Trophoblast cell (in vitro differentiated cells and primary cell): Measurements from ENCODE around the gene ABCF2.
A peak's percentile ranks its signal among the peaks of the same experiment; 100 is the strongest.

Experiments
- DNase-seq, 2 donors: peaks; one replicate each; pipeline ENCODE4 v3.0.0-alpha.2; 2016
- H2AFZ ChIP-seq: 2 replicates; pipeline ENCODE4 v1.6.1; 2013; ENCODE audit warnings: low read length, moderate library complexity, mild to moderate bottlenecking; ENCODE audit not compliant: insufficient read depth, poor library complexity
- H2AK5ac ChIP-seq: 2 replicates; pipeline ENCODE4 v1.6.1; 2013; ENCODE audit warnings: mild to moderate bottlenecking, low read length
- H2BK120ac ChIP-seq: 2 replicates; pipeline ENCODE4 v1.6.1; 2013; ENCODE audit warnings: low read length, mild to moderate bottlenecking, moderate library complexity; ENCODE audit not compliant: insufficient read depth, poor library complexity
- H2BK12ac ChIP-seq: 2 replicates; pipeline ENCODE4 v1.6.1; 2013; ENCODE audit warnings: mild to moderate bottlenecking, low read length, moderate library complexity
- H2BK5ac ChIP-seq: 2 replicates; pipeline ENCODE4 v1.6.1; 2013; ENCODE audit warnings: low read length, low read depth, moderate library complexity, mild to moderate bottlenecking; ENCODE audit not compliant: poor library complexity
- H3K14ac ChIP-seq: 2 replicates; pipeline ENCODE4 v1.6.1; 2013; ENCODE audit warnings: mild to moderate bottlenecking, low read length
- H3K18ac ChIP-seq: 2 replicates; pipeline ENCODE4 v1.6.1; 2013; ENCODE audit warnings: mild to moderate bottlenecking, low read length
- H3K23ac ChIP-seq: 2 replicates; pipeline ENCODE4 v1.6.1; 2013; ENCODE audit warnings: low read length
- H3K27ac ChIP-seq: 2 replicates; pipeline ENCODE4 v1.5.1; 2013; ENCODE audit warnings: low read depth, mild to moderate bottlenecking, inconsistent platforms, low read length, moderate library complexity
- H3K27me3 ChIP-seq: 2 replicates; pipeline ENCODE4 v1.6.1; 2013; ENCODE audit warnings: inconsistent platforms, mild to moderate bottlenecking, low read length, moderate library complexity; ENCODE audit not compliant: insufficient read depth
- H3K36me3 ChIP-seq, 2 experiments: 1 replicate in 1 of 2; 2 replicates in 1 of 2; pipeline ENCODE4 v1.6.1; 2013; ENCODE audit warnings: low read length in 2 of 2, mild to moderate bottlenecking in 2 of 2, moderate library complexity in 1 of 2; ENCODE audit not compliant: insufficient read depth in 2 of 2, control insufficient read depth in 1 of 2
- H3K4ac ChIP-seq: 2 replicates; pipeline ENCODE4 v1.6.1; 2013; ENCODE audit warnings: low read depth, mild to moderate bottlenecking, low read length, moderate library complexity
- H3K4me1 ChIP-seq, 2 experiments: 1 replicate in 1 of 2; 2 replicates in 1 of 2; pipeline ENCODE4 v1.6.1; 2013; ENCODE audit warnings: low read length in 2 of 2, mild to moderate bottlenecking in 2 of 2, moderate library complexity in 1 of 2; ENCODE audit not compliant: insufficient read depth in 2 of 2, control insufficient read depth in 1 of 2
- H3K4me2 ChIP-seq: 2 replicates; pipeline ENCODE4 v1.6.1; 2013; ENCODE audit warnings: inconsistent platforms, mild to moderate bottlenecking, low read length, moderate library complexity
- H3K4me3 ChIP-seq: 2 replicates; pipeline ENCODE4 v1.5.1; 2013; ENCODE audit warnings: mild to moderate bottlenecking, low read depth, low read length, inconsistent platforms
- H3K79me1 ChIP-seq: one replicate; pipeline ENCODE4 v1.6.1; 2013; ENCODE audit warnings: low read length
- H3K79me2 ChIP-seq: 2 replicates; pipeline ENCODE4 v1.6.1; 2013; ENCODE audit warnings: low read length, mild to moderate bottlenecking; ENCODE audit not compliant: control insufficient read depth, insufficient read depth, poor library complexity
- H3K9ac ChIP-seq: 2 replicates; pipeline ENCODE4 v1.6.1; 2013; ENCODE audit warnings: mild to moderate bottlenecking, low read length
- H3K9me3 ChIP-seq: 2 replicates; pipeline ENCODE4 v1.6.1; 2013; ENCODE audit warnings: low read depth, mild to moderate bottlenecking, control low read depth, inconsistent platforms, low read length; ENCODE audit not compliant: insufficient read depth
- H4K12ac ChIP-seq: 2 replicates; pipeline ENCODE4 v1.6.1; 2013; ENCODE audit warnings: low read depth, mild to moderate bottlenecking, low read length, moderate library complexity
- H4K8ac ChIP-seq: 2 replicates; pipeline ENCODE4 v1.6.1; 2013; ENCODE audit warnings: low read depth, mild to moderate bottlenecking, low read length, moderate library complexity
- H4K91ac ChIP-seq: one replicate; pipeline ENCODE4 v1.6.1; 2013; ENCODE audit warnings: low read depth, mild to moderate bottlenecking, low read length, moderate library complexity
- WGBS: extraction: QIAGEN DNeasy Blood & Tissue Kit; methylation state at CpG from one replicate; pipeline ENCODE4 v1.1.7; 2013; ENCODE audit warnings: missing lambda C conversion rate; ENCODE audit not compliant: insufficient read length, insufficient coverage; ENCODE audit errors: extremely low coverage; 5-methylcytosine and 5-hydroxymethylcytosine counted together

Gene ABCF2

DNA sequence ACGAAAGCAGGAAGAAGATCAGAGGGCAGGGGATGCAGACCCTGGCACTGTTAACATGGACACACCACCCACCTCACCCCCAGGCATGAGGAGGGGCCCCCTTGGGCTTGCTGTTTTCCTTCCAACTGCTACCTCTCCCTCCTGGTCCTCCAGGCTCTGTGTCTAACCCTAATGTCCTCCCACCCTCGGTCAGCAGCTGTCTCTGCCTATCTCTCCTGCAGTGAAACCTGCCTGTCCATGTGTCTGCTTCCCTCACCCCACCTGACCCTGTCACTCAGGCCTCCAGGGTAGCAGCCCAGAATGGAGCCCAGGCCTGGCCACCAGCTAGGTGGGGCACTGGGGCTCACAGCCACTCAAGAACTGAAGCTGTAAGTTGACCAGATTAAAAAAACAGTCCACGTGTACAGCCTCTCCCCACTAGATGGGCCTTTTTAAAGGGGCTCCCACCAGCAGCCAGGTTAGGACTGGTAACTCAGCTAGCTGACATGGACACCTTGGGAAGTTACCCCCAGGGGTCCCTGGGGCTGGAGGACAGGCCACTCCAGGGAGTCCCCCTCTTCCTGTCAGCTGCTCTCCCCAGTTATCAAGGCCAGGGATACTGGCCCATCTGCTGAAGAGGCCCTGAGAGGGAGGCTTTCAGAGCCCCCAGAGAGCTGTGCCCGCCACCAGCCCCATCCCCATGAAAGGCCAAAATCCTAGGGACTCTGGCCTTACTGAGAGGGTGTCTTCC lies 20.0 kb upstream of the ABCF2 start:
- Histone ChIP-seq H3K18ac (no peak overlapping the region), H4K91ac (no peak overlapping the region), H3K36me3 (peaks cover 0 to 3% of the 10 kb centered on the region in 2 experiments), H2BK120ac (no peak overlapping the region), H3K4me1 (peaks cover 20 to 50% of the 10 kb centered on the region in 2 experiments), H3K23ac (no peak overlapping the region), H3K14ac (no peak overlapping the region), H3K27ac (no peak overlapping the region), H3K4me3 (no peak overlapping the region), H2AK5ac (no peak overlapping the region), H2BK5ac (no peak overlapping the region), H3K27me3 (peaks cover 6% of the 10 kb centered on the region), H2AFZ (no peak overlapping the region), H3K4me2 (no peak overlapping the region), H4K12ac (no peak overlapping the region), H3K79me1 (peaks cover 21% of the 10 kb centered on the region), H3K9ac (no peak overlapping the region), H3K9me3 (no peaks in the 10 kb centered on the region), H2BK12ac (no peak overlapping the region), H3K79me2 (peaks cover 8% of the 10 kb centered on the region), H3K4ac (no peak overlapping the region), H4K8ac (no peak overlapping the region)
- WGBS: no CpG with 5 or more reads among the region's 4 CpGs
- no peak for DNase-seq

DNA sequence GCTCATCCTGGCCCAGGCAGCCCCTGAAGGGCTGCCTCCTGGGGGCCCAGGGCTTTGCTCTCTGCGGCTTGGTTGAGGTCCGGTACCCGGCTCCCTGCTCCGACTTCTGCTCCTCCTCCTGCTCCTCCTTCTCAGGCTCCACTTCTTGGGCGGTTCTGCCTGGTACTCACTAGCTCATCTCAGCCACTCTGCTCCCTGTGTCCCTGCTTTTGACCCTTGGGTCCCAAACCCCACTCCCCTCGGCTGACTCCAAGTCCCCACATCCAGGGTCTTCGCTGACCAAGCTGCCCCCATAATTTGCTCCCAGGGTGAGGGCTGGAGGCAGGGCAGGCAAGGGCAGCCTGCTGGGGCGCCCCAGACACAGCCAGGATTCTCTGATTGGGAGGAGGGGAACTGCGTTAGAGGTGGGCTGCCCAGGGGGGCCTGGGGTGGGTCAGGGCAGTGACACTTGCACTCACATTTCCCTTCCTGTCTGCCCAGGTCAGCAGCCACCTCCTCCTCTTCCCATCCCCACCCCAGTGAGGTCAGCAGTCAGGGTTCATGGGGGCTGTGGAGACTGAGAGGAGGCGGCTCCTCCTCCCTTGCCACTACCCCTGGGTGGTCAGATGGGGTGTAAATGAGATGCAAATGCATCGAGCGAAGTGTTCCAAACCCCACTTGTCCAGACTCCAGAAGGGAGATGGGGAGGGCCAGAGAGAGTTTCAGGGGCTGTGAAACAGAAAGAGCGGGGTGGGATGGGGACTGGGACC lies 19.3 kb upstream of the ABCF2 start:
- Histone ChIP-seq H3K4ac (no peak overlapping the region), H3K14ac (no peak overlapping the region), H2BK12ac (no peak overlapping the region), H4K91ac (no peak overlapping the region), H3K23ac (no peak overlapping the region), H3K18ac (no peak overlapping the region), H3K4me1 (peaks cover 17 to 46% of the 10 kb centered on the region in 2 experiments), H2AK5ac (no peak overlapping the region), H3K79me1 (peaks cover 16% of the 10 kb centered on the region), H3K79me2 (peaks cover 5% of the 10 kb centered on the region), H3K36me3 (peaks cover 2 to 9% of the 10 kb centered on the region in 2 experiments), H4K12ac (no peak overlapping the region), H3K4me2 (no peak overlapping the region), H3K27me3 (peaks cover 6% of the 10 kb centered on the region), H2BK5ac (no peak overlapping the region), H2AFZ (no peak overlapping the region), H2BK120ac (no peak overlapping the region), H4K8ac (no peak overlapping the region), H3K9ac (no peak overlapping the region), H3K9me3 (no peaks in the 10 kb centered on the region), H3K4me3 (no peak overlapping the region), H3K27ac (no peak overlapping the region)
- WGBS: no CpG with 5 or more reads among the region's 13 CpGs
- no peak for DNase-seq

DNA sequence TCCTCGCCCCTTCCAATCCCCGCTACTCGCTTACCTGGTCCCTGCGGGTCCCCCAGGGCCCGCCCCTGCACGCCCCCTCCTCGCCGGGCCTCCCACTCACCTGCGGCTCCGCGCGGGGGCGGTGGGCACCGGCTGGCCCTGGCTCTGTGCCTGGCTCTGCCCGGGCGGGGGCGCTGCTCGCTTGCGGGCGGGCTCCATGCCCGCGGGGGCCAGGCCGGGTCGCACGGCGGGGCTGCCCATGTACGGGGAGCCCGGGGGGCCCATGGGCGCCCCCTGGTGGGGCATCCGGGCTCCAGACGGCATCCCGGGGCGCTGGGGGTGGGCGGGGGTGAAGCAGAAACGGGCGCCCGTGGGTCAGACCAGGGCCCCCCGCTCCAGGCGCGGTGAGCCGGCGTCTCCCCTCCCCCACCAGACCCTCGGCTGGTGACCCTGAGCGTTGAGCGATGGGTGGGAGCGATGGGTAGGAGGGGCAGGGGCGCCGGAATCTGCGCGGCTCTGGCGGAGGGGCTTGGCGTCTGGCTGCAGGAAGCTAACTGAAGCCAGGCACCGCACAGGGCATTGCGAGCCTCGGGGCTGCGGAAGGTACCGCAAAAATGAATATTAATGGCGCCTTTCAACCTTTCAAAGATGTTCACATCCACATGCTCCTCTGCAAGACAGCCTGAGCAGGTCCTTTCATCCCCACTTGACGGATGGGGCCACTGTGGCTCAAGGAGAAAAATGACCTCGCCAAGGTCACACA lies 18.5 kb upstream of the ABCF2 start:
- no CpG with 5 or more reads among the region's 60 CpGs for WGBS
- H4K12ac ChIP-seq: no peak overlapping the region
- no peak overlapping the region for H3K14ac ChIP-seq
- peaks cover 6% of the 10 kb centered on the region for H3K27me3 ChIP-seq
- H4K91ac ChIP-seq: no peak overlapping the region
- peaks cover 13% of the 10 kb centered on the region for H3K79me1 ChIP-seq
- H3K4me3 ChIP-seq: no peak overlapping the region
- no peak overlapping the region for H2BK12ac ChIP-seq
- H3K9ac ChIP-seq: no peak overlapping the region
- no peak overlapping the region for H2BK120ac ChIP-seq
- H3K27ac ChIP-seq: no peak overlapping the region
- H3K9me3 ChIP-seq: no peaks in the 10 kb centered on the region
- no peak overlapping the region for H2AK5ac ChIP-seq
- H2AFZ ChIP-seq: peak overlapping the region; percentile 58
- peaks cover 5% of the 10 kb centered on the region for H3K79me2 ChIP-seq
- no peak for DNase-seq
- peaks cover 14 to 39% of the 10 kb centered on the region in 2 experiments for H3K4me1 ChIP-seq
- no peak overlapping the region for H3K23ac ChIP-seq
- H3K36me3 ChIP-seq: peaks cover 4 to 12% of the 10 kb centered on the region in 2 experiments
- no peak overlapping the region for H2BK5ac ChIP-seq
- H3K4me2 ChIP-seq: peak overlapping the region; percentile 60
- no peak overlapping the region for H3K4ac ChIP-seq
- peak overlapping the region; percentile 15 for H4K8ac ChIP-seq
- no peak overlapping the region for H3K18ac ChIP-seq

DNA sequence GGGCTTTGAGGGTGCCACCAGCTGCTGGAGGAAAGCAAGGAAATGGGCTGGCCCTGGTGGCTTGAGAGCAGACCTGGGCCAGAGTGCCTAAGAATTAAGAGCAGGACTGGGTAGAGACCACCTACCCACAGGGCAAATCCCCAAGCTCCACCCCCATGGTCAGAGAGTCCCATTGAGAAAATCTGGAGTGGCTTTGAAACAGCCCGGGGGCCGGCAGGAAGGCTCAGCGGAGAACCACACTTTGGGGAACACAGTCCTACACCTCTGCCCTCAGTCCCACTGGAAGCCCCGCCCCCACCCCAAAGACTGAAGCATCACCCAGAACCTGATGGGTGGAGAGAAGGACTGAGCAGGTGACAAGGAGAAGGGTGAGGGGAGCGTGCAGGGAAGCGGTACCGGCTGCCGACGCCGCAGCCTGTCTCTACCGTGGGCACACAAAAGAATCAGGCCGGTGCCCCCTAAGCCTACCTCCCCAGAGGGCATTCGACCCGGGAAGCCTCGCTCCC lies 17.9 kb upstream of the ABCF2 start:
- no peak overlapping the region for H4K8ac ChIP-seq
- no peak for DNase-seq
- H3K4me3 ChIP-seq: no peak overlapping the region
- no peak overlapping the region for H3K27ac ChIP-seq
- H3K9ac ChIP-seq: no peak overlapping the region
- no peak overlapping the region for H4K91ac ChIP-seq
- H2BK5ac ChIP-seq: no peak overlapping the region
- H2BK12ac ChIP-seq: no peak overlapping the region
- H3K27me3 ChIP-seq: peaks cover 6% of the 10 kb centered on the region
- no peak overlapping the region for H3K23ac ChIP-seq
- H2AFZ ChIP-seq: no peak overlapping the region
- H3K4me2 ChIP-seq: peak overlapping the region; percentile 60
- H3K79me1 ChIP-seq: peaks cover 11% of the 10 kb centered on the region
- H3K4ac ChIP-seq: no peak overlapping the region
- peaks cover 5% of the 10 kb centered on the region for H3K79me2 ChIP-seq
- peaks cover 11 to 34% of the 10 kb centered on the region in 2 experiments for H3K4me1 ChIP-seq
- H3K14ac ChIP-seq: no peak overlapping the region
- no peak overlapping the region for H4K12ac ChIP-seq
- H3K9me3 ChIP-seq: no peaks in the 10 kb centered on the region
- H3K18ac ChIP-seq: no peak overlapping the region
- H2AK5ac ChIP-seq: no peak overlapping the region
- no CpG with 5 or more reads among the region's 15 CpGs for WGBS
- H2BK120ac ChIP-seq: no peak overlapping the region
- peaks cover 10 to 14% of the 10 kb centered on the region in 2 experiments for H3K36me3 ChIP-seq
